HG03025 (cell line): ENCODE results near the gene PAX8.

ENCODE experiments used
- ATAC-seq: cut with Tn5 transposase; IDR thresholded peaks from one replicate; pipeline ENCODE4 v1.9.1; 2021; ENCODE audit warnings: mild to moderate bottlenecking, moderate library complexity; ENCODE audit not compliant: unreplicated experiment, low FRiP score

Gene PAX8

DNA sequence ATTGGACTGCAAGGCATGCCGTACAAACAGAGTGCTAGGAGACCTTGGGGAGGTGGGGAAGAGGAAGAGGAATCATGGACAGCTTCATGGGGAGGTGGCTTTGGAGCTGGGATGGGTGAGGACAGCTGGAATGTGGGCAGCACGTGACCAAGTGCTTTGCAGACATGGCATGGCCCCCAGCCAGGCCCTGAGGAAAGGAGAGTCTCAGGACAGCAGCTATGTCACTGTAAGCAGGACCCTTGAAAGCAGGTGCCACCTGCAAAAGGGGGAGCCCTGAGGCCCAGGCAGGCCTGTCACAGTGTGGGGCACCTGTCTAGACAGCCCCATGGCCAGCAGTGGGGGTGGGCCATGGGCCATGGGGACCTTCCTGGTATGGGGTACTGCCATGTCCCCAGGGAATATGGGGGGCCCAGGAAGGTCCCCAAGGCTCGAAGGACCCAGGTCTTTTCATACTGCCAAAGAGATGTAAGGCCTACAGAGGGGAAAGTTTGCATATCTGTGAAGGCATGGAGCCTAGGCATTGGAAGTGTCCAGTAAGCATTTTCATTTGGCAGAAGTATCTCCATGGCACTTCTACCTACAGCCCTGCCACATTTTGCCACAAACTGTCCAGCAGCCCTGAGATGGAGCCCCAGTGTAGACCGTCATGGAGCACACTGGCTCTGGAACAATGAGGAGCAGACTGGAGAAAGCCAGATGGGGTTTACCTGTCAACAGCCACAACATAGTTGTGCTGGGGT, 9.9 kb downstream of the PAX8 start:
- no peak for ATAC-seq

DNA sequence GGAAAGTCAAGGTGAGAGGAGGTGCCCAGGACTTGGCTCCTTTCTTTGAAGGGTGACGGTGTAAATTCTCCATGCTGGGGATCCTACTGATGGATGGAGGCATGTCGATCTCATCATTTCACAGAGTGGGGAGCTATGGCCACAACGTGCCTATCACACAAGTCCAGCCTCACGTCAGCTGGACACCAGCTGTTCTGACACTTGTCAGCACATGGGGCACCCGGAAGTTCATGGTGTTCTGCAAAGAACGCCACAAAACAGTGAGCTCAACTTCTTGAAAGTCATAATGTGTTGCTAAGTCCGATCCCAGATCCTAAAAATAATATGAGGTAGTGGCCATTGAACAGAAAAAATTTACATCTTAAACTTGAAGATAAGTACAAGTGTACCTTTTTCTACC, 12.3 kb downstream of the PAX8 start:
- no peak for ATAC-seq

GRCh38 chr2:113264713-113265403, 13.9 kb downstream of the PAX8 start:
- ATAC-seq = no peak

- ATAC-seq = no peak
These were observed 15.2 kb downstream of the PAX8 start for GRCh38 chr2:113263546-113263945.

- ATAC-seq = no peak
These were observed 17.7 kb downstream of the PAX8 start for GRCh38 chr2:113260991-113261390.

- no peak for ATAC-seq
These were observed 20.1 kb downstream of the PAX8 start for GRCh38 chr2:113258471-113259147.

GRCh38 chr2:113257516-113258264, 21.0 kb downstream of the PAX8 start:
- no peak for ATAC-seq

- ATAC-seq = no peak
These were observed 23.3 kb downstream of the PAX8 start for GRCh38 chr2:113255140-113256070.

DNA sequence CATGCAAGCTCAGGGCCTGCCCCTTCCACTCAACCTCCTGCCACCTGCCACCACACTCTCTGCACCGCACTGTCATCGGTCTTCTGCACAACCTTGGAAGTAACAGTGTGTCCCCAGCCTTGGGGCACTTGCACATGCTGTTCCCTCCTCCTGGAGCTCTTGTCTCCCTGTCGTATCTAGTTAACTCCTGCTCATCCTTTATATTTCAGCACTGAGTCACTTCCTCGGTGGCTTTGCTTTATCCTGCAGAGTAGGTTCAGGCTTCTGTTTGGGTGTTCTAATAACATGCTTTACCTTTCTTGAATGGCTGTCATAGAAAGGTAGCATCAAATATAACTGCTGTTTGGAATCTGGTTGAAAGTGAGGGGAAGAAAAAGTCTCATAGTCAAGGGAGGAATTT, 25.3 kb downstream of the PAX8 start:
- ATAC-seq = no peak

- ATAC-seq = no peak
These were observed 26.6 kb downstream of the PAX8 start for GRCh38 chr2:113252047-113252590.

GRCh38 chr2:113251118-113251517, 27.6 kb downstream of the PAX8 start:
- no peak for ATAC-seq

- ATAC-seq = no peak
These were observed 29.5 kb downstream of the PAX8 start for GRCh38 chr2:113248997-113249770.

DNA sequence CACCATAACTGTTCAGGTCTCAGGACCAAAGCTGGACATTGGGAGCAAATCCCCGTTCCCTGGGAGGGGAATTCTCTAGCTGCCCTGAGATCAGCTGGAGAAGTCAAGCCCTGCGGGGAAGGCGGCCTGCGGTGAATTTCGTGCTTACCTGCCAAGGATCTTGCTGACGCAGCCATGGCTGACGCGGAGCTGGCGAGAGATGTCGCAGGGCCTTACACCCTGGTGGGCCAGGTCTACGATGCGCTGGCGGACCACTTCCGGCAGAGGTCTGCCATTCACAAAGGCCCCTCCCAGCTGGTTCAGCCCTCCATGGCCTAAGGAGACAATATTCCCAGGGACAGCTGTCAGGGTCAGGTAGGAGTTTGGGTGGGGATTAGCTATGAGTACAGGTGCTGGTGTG, 32.1 kb downstream of the PAX8 start:
- no peak for ATAC-seq

DNA sequence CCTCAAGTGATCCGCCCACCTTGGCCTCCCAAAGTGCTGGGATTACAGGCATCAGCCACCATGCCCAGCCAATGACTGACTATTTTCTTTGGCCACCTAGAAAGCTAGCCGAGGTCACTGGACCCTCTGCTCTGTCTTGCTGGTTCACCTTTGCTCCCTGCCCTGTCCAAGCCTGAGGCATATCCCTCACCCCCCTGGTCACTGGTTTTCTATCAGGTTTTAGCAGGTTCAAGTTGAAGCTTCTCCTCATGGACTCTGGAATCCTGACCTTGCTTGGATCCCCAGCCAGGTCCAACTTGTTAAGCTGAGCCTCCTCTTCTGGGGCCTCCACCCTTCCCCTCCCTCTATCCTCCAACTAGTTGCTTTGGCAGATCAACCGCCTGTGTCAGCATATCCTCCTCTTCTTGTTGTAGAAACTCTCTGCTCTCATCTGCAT, 33.4 kb downstream of the PAX8 start:
- no peak for ATAC-seq

DNA sequence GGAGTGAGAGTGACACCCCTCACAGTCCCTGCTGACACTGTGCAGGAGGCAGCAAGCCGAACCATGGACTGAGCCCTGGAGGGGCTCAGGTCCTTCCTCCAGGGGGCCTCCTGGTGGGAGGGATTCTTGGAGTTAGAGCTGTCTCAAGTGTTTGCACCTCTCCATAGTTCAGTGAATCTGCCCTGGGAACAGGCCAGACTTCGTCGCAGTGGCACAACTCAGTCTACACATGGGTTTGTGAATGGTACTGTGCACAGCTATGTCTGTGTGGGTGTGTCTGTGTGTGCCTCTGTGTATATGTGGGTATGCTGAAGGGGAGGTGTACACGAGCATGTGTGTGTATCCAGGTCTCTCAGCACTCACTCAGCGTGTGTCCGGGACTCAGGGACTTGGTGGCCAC, 36.4 kb downstream of the PAX8 start:
- ATAC-seq = no peak

GRCh38 chr2:113240915-113241911, 37.5 kb downstream of the PAX8 start:
- no peak for ATAC-seq

GRCh38 chr2:113240150-113240914, 38.4 kb downstream of the PAX8 start:
- ATAC-seq = no peak
